Activated naive CD8-positive, alpha-beta T cell treated with anti-CD3 and anti-CD28 coated beads, Interleukin-2, amount 50 U/mL, for 24 hours (primary cell): ENCODE data around the gene DGKZ.

Source experiments
- ATAC-seq: fragments of 150-1000 bp; cut with Tn5 transposase; one replicate; pipeline ENCODE4 v1.10.0; 2021
- DNase-seq: peaks from one replicate; pipeline ENCODE4 v3.0.0; 2021
- H3K27ac Mint-ChIP-seq: one replicate; pipeline ENCODE4 v1.8.0; 2021; ENCODE audit warnings: mild to moderate bottlenecking, mixed read lengths
- H3K27me3 Mint-ChIP-seq: one replicate; pipeline ENCODE4 v1.8.0; 2021; ENCODE audit warnings: mixed read lengths
- H3K36me3 Mint-ChIP-seq: one replicate; pipeline ENCODE4 v1.8.0; 2021; ENCODE audit warnings: low read depth, mixed read lengths
- H3K4me1 Mint-ChIP-seq: one replicate; pipeline ENCODE4 v1.8.0; 2021; ENCODE audit warnings: mixed read lengths
- H3K4me3 Mint-ChIP-seq: one replicate; pipeline ENCODE4 v1.8.0; 2021; ENCODE audit warnings: mild to moderate bottlenecking, moderate library complexity, mixed read lengths
- H3K9me3 Mint-ChIP-seq: one replicate; pipeline ENCODE4 v1.8.0; 2021; ENCODE audit warnings: mixed read lengths

The DGKZ gene

DNA sequence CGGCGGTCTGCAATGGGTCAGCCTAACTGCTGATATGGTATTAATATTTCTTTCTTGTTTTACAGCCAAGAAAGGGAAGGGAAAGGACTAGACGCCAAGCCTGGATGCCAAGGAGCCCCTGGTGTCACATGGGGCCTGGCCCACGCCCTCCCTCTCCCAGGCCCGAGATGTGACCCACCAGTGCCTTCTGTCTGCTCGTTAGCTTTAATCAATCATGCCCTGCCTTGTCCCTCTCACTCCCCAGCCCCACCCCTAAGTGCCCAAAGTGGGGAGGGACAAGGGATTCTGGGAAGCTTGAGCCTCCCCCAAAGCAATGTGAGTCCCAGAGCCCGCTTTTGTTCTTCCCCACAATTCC lies 36.1 kb downstream of the DGKZ start:
- Mint-ChIP-seq H3K27ac (no peak overlapping the region), H3K4me1 (peaks cover 13% of the 10 kb centered on the region), H3K27me3 (peaks cover 43% of the 10 kb centered on the region), H3K9me3 (no peaks in the 10 kb centered on the region), H3K4me3 (no peak overlapping the region), H3K36me3 (no peaks in the 10 kb centered on the region)
- no peak for DNase-seq
- ATAC-seq: no peak

DNA sequence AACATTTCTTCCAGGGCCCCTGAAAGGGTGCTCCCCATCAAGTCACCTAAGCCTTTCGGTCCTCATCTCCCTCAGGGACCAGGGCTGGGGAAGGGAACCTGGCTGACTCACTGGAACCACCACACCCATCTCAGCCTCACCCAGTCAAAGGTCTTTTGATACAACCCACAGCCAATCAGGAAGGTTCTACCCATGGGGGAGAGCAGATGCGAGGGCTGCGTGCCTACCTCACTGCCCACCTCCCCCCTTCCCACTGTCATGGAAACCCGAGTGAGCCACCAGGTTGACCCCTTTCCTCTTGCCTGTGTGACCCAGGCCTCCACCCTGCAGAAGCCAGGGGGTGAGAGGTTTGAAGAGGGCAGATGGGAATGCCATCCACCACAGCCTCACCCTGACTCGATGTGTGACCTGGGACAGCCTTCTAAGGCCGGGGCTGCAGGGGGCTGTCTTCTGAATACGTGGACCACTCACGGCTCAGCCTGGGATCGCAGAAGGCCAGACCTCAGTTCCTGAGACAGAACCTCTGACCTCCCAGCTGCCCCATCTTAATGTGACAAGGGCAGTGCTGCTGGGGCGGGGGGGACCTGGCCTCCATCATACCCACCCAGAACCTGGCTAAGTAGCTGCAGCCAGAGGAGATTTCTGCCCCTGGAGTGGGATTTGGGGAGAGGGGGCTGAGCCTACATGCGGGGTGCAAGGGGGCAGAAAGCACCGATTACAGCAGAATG lies 36.9 kb downstream of the DGKZ start:
- no peaks in the 10 kb centered on the region for H3K36me3 Mint-ChIP-seq
- ATAC-seq (no peak), DNase-seq (no peak)
- H3K4me1 Mint-ChIP-seq: peaks cover 14% of the 10 kb centered on the region
- H3K4me3 Mint-ChIP-seq: no peak overlapping the region
- peaks cover 51% of the 10 kb centered on the region for H3K27me3 Mint-ChIP-seq
- H3K9me3 Mint-ChIP-seq: no peaks in the 10 kb centered on the region
- H3K27ac Mint-ChIP-seq: no peak overlapping the region

- H3K36me3 Mint-ChIP-seq: no peaks in the 10 kb centered on the region
- H3K27ac Mint-ChIP-seq: peak overlapping the region; percentile 26
- H3K9me3 Mint-ChIP-seq: no peaks in the 10 kb centered on the region
- peaks cover 62% of the 10 kb centered on the region for H3K27me3 Mint-ChIP-seq
- peaks cover 21% of the 10 kb centered on the region for H3K4me1 Mint-ChIP-seq
- H3K4me3 Mint-ChIP-seq: no peak overlapping the region
- DNase-seq (no peak), ATAC-seq (no peak)
Measured at GRCh38 chr11:46385169-46386004, 38.1 kb downstream of the DGKZ start.

GRCh38 chr11:46386005-46386578 lies 38.8 kb downstream of the DGKZ start:
- H3K9me3 Mint-ChIP-seq: no peaks in the 10 kb centered on the region
- no peak overlapping the region for H3K4me3 Mint-ChIP-seq
- ATAC-seq (no peak), DNase-seq (no peak)
- H3K27ac Mint-ChIP-seq: peak overlapping the region; percentile 26
- peaks cover 17% of the 10 kb centered on the region for H3K4me1 Mint-ChIP-seq
- H3K36me3 Mint-ChIP-seq: no peaks in the 10 kb centered on the region
- peaks cover 69% of the 10 kb centered on the region for H3K27me3 Mint-ChIP-seq

- ATAC-seq: no peak
Measured at GRCh38 chr11:46386674-46387073, 39.4 kb downstream of the DGKZ start.

GRCh38 chr11:46387456-46387855 lies 40.2 kb downstream of the DGKZ start:
- H3K36me3 Mint-ChIP-seq: no peaks in the 10 kb centered on the region
- peaks cover 13% of the 10 kb centered on the region for H3K4me1 Mint-ChIP-seq
- no peak for ATAC-seq
- no peaks in the 10 kb centered on the region for H3K9me3 Mint-ChIP-seq
- DNase-seq: no peak
- H3K27me3 Mint-ChIP-seq: peaks cover 65% of the 10 kb centered on the region
- H3K4me3 Mint-ChIP-seq: no peak overlapping the region
- no peak overlapping the region for H3K27ac Mint-ChIP-seq

More at GRCh38 chr11:46386674-46387073, 39.4 kb downstream of the DGKZ start:
- Mint-ChIP-seq H3K36me3 (no peaks in the 10 kb centered on the region), H3K4me1 (peaks cover 17% of the 10 kb centered on the region), H3K27me3 (peaks cover 69% of the 10 kb centered on the region), H3K27ac (no peak overlapping the region), H3K4me3 (no peak overlapping the region), H3K9me3 (no peaks in the 10 kb centered on the region)
- no peak for DNase-seq

GRCh38 chr11:46387919-46388618 lies 40.8 kb downstream of the DGKZ start:
- ATAC-seq: no peak
- H3K9me3 Mint-ChIP-seq: no peaks in the 10 kb centered on the region
- no peak overlapping the region for H3K27ac Mint-ChIP-seq
- peaks cover 70% of the 10 kb centered on the region for H3K27me3 Mint-ChIP-seq
- no peak for DNase-seq
- H3K4me3 Mint-ChIP-seq: no peak overlapping the region
- peaks cover 1% of the 10 kb centered on the region for H3K36me3 Mint-ChIP-seq
- peaks cover 18% of the 10 kb centered on the region for H3K4me1 Mint-ChIP-seq

DNA sequence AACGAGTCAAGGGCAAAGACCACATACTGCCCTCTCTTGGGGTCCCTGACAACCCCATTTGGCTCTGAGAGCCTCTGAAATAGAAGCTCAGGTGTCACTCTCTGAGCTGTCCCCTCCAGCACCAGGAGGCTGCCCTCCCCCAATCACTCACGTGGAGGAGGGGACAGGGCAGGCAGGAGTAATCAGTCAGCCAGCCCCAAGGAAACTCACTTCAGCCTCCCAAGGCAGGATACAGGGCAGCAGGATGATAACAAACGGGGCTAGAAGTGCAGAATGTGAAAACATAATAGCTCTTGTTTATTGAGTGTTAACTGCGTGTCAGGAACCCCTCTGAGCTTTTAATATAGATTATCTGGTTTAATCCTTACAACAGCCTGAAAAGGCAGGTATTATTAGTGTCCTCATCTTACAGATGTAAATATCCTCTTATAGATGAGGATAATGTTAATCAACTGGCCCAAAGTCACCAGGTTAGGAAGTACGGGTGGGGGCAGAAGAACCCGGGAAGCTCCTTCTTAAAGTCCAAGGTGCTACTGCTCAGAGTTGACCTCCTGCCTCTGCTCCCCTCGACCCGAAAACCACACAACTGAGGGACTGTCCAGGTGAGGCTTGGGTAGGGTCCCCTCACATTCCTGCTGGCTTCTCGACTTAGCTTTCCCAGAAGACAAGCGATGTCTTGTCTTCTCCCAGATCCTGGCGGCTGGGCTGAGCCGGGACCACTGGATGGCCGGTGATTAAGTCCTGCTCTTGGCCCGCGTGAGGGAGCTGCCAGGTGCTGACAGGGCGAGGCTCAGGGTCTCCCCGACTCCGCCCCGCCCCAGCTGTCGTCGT lies 41.6 kb downstream of the DGKZ start:
- no peak overlapping the region for H3K4me3 Mint-ChIP-seq
- no peak overlapping the region for H3K27ac Mint-ChIP-seq
- DNase-seq: no peak

GRCh38 chr11:46389450-46390330 lies 42.4 kb downstream of the DGKZ start:
- Mint-ChIP-seq H3K27ac (no peak overlapping the region), H3K9me3 (no peaks in the 10 kb centered on the region), H3K4me3 (peak overlapping the region; percentile 36), H3K4me1 (peaks cover 22% of the 10 kb centered on the region), H3K36me3 (peaks cover 1% of the 10 kb centered on the region), H3K27me3 (peaks cover 71% of the 10 kb centered on the region)
- ATAC-seq (peak; percentile 62), DNase-seq (peak; percentile 80)

More for the DNA sequence above, 41.6 kb downstream of the DGKZ start:
- H3K36me3 Mint-ChIP-seq: peaks cover 1% of the 10 kb centered on the region
- ATAC-seq: no peak
- peaks cover 22% of the 10 kb centered on the region for H3K4me1 Mint-ChIP-seq
- H3K27me3 Mint-ChIP-seq: peaks cover 70% of the 10 kb centered on the region
- H3K9me3 Mint-ChIP-seq: no peaks in the 10 kb centered on the region

- Mint-ChIP-seq H3K4me3 (peak overlapping the region; percentile 34), H3K4me1 (peaks cover 22% of the 10 kb centered on the region), H3K36me3 (peaks cover 1% of the 10 kb centered on the region), H3K27ac (no peak overlapping the region), H3K9me3 (no peaks in the 10 kb centered on the region), H3K27me3 (peaks cover 65% of the 10 kb centered on the region)
- no peak for DNase-seq
- ATAC-seq: no peak
Measured at GRCh38 chr11:46390331-46391171, 43.3 kb downstream of the DGKZ start.

DNA sequence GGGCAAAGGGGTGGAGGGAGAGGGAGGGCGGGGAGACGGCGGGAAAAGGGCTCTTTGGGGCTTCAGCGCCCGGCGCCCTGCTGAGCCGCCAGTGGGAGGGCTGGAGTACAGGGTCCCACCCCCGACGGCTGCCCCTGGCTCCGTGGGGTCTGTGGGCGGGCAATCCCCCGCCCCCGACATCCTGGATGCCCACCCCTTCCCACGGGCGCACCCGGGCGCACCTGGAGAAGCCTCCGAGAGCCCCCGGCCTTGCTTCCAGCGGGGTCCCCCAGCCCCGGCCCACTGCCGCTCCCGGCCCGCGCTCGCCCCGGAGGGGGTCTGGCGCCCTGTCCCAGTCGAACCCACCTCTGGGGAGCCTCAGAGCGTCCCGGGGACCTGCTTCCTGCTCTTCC lies 43.9 kb downstream of the DGKZ start:
- Mint-ChIP-seq H3K27me3 (peaks cover 60% of the 10 kb centered on the region), H3K4me1 (peaks cover 22% of the 10 kb centered on the region), H3K27ac (no peak overlapping the region)

DNA sequence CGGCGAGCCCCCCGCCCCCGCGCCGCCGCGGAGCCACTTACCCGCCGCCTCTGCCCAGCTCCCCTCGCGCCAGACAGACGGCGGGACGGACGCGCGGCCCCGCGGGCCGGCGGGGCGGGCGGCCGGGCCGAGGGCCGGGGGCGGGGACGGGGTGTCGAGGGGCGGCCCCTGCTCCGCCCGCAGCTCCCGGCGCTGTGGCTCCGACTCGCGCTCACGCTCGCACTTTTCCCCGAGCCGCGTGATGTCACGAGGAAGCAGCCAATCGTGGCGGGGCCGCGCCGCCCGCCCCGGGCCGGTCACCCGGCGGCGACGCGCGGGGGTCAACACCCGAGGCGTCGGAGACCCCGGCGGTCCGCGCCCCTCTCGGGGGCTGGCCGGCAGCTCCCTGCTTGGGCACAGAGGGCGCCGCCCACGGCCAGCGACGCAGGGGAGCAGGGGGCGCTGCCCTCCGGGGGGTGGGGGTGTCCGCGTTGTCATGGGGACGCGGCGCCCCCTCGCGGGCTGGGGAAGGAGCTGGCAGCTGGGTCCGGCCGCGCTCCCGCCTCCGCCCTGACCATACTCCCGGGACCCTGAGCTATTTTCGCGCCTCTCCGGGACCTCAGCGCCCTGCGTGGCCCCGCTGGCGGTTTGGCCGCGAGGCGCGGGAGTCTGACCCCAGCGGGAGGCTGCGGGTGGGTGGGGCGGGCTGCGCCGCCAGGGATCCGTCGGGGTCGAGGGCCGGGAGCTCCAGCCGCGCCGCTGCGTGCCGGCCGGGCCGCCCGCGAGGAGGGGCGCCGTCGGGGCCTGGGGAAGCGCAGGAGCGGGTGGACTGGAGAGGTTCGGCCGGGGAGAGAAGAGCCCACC lies 44.5 kb downstream of the DGKZ start, which contains the start of gene CHRM4:
CHRM4 (minus strand) TSS at position 199 of the 843 bp plus-strand sequence. CDS start 5,219 bp downstream, outside the sequence.
- peaks cover 54% of the 10 kb centered on the region for H3K27me3 Mint-ChIP-seq

More for the DNA sequence above, 43.9 kb downstream of the DGKZ start:
- no peak for ATAC-seq
- Mint-ChIP-seq H3K4me3 (no peak overlapping the region), H3K9me3 (no peaks in the 10 kb centered on the region), H3K36me3 (peaks cover 1% of the 10 kb centered on the region)
- no peak for DNase-seq

More for the DNA sequence above, 44.5 kb downstream of the DGKZ start, which contains the start of gene CHRM4:
- DNase-seq (no peak), ATAC-seq (no peak)
- Mint-ChIP-seq H3K4me3 (peak within 1 kb of the TSS; percentile 68), H3K4me1 (peaks cover 20% of the 10 kb centered on the region), H3K9me3 (no peaks in the 10 kb centered on the region), H3K27ac (no peak within 1 kb of the TSS), H3K36me3 (peaks cover 1% of the 10 kb centered on the region)
